Nephron (organoid): ENCODE data around the gene PTPA.

ENCODE experiments used
- H3K27ac Mint-ChIP-seq, 3 experiments: 2 replicates each; pipeline ENCODE4 v1.8.0; 2020; ENCODE audit warnings: mixed read lengths in 3 of 3, mild to moderate bottlenecking in 2 of 3, moderate library complexity in 1 of 3
- H3K27me3 Mint-ChIP-seq: 2 replicates; pipeline ENCODE4 v1.8.0; 2021; ENCODE audit warnings: low read depth, mild to moderate bottlenecking, moderate library complexity, mixed read lengths
- H3K36me3 Mint-ChIP-seq: 2 replicates; pipeline ENCODE4 v1.8.0; 2020; ENCODE audit warnings: low read depth, mixed read lengths
- H3K4me1 Mint-ChIP-seq: 2 replicates; pipeline ENCODE4 v1.8.0; 2020; ENCODE audit warnings: mixed read lengths
- H3K4me3 Mint-ChIP-seq, 3 experiments: 2 replicates each; pipeline ENCODE4 v1.8.0; 2020; ENCODE audit warnings: mild to moderate bottlenecking in 3 of 3, mixed read lengths in 3 of 3, moderate library complexity in 2 of 3
- H3K9me3 Mint-ChIP-seq: 2 replicates; pipeline ENCODE4 v1.8.0; 2020; ENCODE audit warnings: mixed read lengths
- TF ChIP-seq, protein P1 (sequence below), 3 experiments: fragments of 200-600 bp; sonication (generic); IDR thresholded peaks; one replicate each; pipeline ENCODE4 v1.5.0; 2021; ENCODE audit warnings: antibody characterized with exemption in 3 of 3; ENCODE audit not compliant: unreplicated experiment in 3 of 3

PTPA gene

DNA sequence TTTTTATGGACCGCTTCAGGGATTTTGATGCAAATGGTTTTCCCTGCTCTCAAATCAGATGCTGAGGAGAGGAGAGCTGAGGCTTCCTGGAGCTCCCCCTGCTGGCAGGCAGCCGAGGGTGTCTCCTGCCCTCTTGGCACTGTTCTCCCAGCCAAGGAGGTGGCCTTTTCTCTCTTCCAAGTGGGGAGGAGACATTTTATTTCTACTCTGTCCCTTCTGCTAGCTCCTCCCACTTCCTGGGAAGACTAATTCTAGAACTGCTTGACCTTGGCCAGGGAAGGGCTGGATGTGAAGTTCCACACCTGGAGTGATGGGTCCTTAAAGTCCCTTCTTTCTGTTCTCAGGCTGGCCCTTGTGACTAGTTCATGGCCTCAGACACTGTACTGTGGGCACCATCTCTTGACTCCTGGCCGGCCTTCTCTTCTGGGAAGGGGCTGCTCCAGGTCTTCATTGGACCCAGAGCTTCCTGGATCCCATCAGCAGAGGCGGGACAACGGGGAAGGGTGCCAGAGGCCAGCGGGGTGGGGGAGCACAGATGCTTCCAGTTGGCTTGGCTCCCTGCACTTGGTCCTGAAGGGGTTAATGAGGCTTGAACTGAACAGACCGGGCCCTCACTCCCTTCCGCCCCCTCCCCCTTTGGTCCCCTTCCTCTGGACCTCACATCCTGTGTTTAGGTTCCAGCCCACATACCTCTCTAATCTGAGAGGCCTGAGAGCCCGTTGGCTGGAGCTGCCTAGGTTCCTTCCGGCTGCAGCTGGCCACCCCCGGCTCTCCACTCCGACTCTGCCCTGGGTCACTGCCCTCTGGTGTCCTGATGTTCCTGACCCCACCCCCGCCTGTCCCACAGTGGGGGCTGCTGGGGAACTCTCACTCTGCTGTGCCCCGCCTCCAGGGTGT lies 32.1 kb downstream of the PTPA start:
- Mint-ChIP-seq H3K27ac (peak overlapping the region; percentile 98 to 99 (median 98)), H3K4me3 (peak overlapping the region; percentile 60 to 83 (median 82)), H3K4me1 (peaks cover 77% of the 10 kb centered on the region), H3K36me3 (peaks cover 14% of the 10 kb centered on the region), H3K27me3 (peaks cover 3% of the 10 kb centered on the region), H3K9me3 (no peaks in the 10 kb centered on the region)
- TF ChIP-seq, protein P1, sequence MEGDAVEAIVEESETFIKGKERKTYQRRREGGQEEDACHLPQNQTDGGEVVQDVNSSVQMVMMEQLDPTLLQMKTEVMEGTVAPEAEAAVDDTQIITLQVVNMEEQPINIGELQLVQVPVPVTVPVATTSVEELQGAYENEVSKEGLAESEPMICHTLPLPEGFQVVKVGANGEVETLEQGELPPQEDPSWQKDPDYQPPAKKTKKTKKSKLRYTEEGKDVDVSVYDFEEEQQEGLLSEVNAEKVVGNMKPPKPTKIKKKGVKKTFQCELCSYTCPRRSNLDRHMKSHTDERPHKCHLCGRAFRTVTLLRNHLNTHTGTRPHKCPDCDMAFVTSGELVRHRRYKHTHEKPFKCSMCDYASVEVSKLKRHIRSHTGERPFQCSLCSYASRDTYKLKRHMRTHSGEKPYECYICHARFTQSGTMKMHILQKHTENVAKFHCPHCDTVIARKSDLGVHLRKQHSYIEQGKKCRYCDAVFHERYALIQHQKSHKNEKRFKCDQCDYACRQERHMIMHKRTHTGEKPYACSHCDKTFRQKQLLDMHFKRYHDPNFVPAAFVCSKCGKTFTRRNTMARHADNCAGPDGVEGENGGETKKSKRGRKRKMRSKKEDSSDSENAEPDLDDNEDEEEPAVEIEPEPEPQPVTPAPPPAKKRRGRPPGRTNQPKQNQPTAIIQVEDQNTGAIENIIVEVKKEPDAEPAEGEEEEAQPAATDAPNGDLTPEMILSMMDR (IDR thresholded peaks at IDR 0.05; ENCODE audit: unreplicated experiment in 3 of 3), result peak; percentile 89 to 93 (median 90)

DNA sequence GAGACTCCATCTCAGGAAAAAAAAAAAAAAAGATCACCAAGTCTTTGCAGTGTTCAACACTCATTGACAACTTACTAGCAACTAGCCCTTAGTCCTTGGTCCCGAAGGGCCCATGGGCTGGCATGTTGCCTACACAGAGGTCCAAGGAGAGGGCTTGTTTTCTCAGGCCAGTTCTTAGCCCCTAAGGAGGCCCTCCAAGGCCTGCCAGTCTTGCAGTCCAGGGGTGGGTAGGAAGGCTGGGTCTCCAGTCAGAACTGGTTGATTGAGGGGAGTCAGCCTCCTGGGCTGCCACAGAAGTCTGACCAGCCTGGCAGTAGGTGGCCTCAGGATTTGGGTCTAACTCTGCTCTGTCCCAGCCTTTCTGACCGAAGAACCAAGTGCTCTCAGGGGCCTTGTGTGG lies 34.1 kb downstream of the PTPA start:
- no peak overlapping the region for H3K4me3 Mint-ChIP-seq
- H3K27me3 Mint-ChIP-seq, result peaks cover 3% of the 10 kb centered on the region
- TF ChIP-seq, protein P1 (IDR thresholded peaks at IDR 0.05; ENCODE audit: unreplicated experiment in 3 of 3), result no peak
- H3K27ac Mint-ChIP-seq, result peak overlapping the region; percentile 98 to 99 (median 98)
- no peaks in the 10 kb centered on the region for H3K9me3 Mint-ChIP-seq
- peaks cover 23% of the 10 kb centered on the region for H3K36me3 Mint-ChIP-seq
- peaks cover 60% of the 10 kb centered on the region for H3K4me1 Mint-ChIP-seq

DNA sequence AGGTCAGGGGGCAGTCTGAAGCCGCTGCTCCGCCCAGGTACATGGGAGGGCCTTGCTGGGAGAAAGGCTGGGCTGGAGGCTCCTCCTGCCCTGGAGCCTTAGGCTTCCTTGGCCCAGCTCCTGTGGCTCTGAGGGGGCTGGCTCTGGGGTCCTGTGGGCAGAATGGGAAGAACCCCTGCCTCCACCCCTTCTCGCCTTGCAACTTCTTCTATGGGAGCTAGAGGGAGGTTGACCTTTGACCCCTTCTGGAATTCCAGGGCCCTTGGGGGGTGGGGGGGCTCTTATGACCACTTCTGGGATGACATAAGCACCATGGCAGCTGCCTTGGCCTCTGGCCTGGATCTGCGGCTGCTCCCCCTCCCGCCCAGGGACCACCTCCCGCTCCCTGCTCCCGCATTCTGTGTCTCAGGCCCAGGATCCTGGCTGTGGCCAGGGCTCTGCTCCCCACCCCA lies 34.7 kb downstream of the PTPA start:
- Mint-ChIP-seq H3K4me3 (peak overlapping the region; percentile 33 to 59 (median 55)), H3K27me3 (peaks cover 3% of the 10 kb centered on the region), H3K9me3 (no peaks in the 10 kb centered on the region), H3K4me1 (peaks cover 57% of the 10 kb centered on the region), H3K27ac (peak overlapping the region; percentile 98 to 99 (median 98)), H3K36me3 (peaks cover 23% of the 10 kb centered on the region)
- TF ChIP-seq, protein P1 (IDR thresholded peaks at IDR 0.05; ENCODE audit: unreplicated experiment in 3 of 3), result no peak

DNA sequence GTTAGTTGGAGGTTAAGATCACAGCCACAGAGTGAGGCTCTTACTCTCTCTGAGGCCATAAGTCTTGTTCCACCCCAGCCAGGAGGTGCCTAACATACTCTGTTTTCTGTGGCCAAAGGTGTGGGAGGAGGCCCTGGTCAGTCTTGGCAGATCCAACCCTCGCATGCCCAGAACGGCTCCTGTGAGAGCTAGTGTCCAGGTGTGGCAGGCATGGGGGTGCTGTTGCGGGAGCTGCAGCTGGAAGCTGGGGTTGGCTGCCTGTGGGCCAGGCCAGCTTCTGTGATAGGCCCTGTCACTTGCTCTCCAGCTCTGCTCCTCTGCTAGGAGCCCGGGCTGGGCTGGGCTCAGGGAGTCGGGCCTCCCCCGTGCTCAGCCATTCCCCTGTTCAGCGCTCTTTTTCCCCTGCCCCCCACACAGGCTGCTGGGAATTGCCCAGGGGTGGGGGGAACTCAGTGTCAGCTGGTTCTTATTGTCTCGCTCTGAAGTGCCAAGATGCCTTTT lies 35.3 kb downstream of the PTPA start:
- Mint-ChIP-seq H3K4me3 (peak overlapping the region; percentile 33 to 59 (median 55)), H3K27ac (peak overlapping the region; percentile 98 to 99 (median 98)), H3K4me1 (peaks cover 50% of the 10 kb centered on the region), H3K27me3 (peaks cover 3% of the 10 kb centered on the region), H3K36me3 (peaks cover 27% of the 10 kb centered on the region), H3K9me3 (no peaks in the 10 kb centered on the region)
- TF ChIP-seq, protein P1 (IDR thresholded peaks at IDR 0.05; ENCODE audit: unreplicated experiment in 3 of 3), result no peak

DNA sequence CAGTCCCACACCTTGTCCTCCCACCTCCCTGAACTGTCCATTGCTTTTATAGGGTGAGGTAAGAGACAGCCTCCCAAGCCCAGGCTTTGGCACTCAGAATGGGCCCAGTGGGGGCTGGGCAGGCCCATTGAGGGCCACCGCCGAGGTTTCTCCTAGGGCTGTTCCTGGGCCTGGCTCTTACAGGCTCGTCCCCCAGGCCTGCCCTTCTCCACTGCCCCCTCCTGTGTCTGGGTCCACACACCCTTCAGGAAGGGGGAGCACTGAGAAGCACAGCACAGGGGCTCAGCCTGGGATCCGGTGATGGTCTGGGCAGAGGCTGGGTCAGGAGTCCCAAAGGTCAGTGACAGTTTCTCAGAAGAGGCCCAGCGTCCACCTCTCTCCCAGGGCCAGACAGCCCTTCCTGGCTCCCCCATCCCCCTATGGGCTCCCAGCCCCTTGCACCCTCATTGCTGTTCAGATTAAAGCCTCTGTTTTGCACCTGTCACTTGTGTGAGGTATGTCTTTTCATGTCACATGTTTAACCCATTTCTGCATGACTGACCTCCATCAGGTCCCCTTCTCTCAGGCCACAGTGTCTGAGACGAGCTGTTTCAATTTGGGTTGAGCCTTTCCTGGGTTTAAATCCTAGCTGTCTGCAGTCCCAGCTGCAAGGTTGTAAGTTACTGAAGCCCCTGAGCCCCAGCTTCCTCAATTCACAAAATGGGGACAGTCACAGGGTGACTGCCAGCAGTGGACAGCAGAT lies 37.4 kb downstream of the PTPA start:
- no peaks in the 10 kb centered on the region for H3K9me3 Mint-ChIP-seq
- peaks cover 3% of the 10 kb centered on the region for H3K27me3 Mint-ChIP-seq
- H3K36me3 Mint-ChIP-seq, result peaks cover 23% of the 10 kb centered on the region
- peaks cover 32% of the 10 kb centered on the region for H3K4me1 Mint-ChIP-seq
- TF ChIP-seq, protein P1 (IDR thresholded peaks at IDR 0.05; ENCODE audit: unreplicated experiment in 3 of 3), result no peak
- peak overlapping the region; percentile 78 to 99 (median 86) for H3K27ac Mint-ChIP-seq
- H3K4me3 Mint-ChIP-seq, result no peak overlapping the region
